ENCODE measurements around the gene ARSB. TPM values are rescaled to one million over a fixed set of nuclear protein-coding genes. Genes with fewer than 3 reads are reported as not detected.

ARSB gene
- total and polyA plus RNA-seq, 2 experiments from 2014 or later = 16.0 to 25.5 TPM

DNA sequence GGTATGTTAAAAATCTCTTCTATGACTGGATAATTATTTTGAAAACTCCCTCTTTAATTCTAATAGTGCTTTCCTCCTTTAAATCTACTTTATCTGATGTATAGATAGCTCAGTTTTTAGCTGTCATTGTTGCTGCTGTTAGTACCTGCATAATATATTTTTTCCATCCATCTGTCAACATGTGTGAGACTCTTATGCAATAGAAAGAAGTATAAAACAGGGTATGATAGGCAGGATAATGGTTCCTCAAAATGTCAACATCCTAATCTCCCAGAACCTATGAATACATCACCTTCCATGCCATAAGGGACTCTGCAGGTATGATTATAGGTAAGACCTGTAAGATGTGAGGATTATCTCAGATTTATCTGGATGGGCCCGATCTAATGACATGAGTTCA is 199.7 kb downstream of the ARSB start:
- H3K9me3 ChIP-seq (ENCODE audit: low read depth) = no peaks in the 10 kb centered on the region
- no peak for DNase-seq (ENCODE audit: low read depth in 1 of 2, low spot score in 1 of 2)
- no peaks in the 10 kb centered on the region for H3K4me1 ChIP-seq (ENCODE audit: low read depth)
- no peaks in the 10 kb centered on the region for H3K27me3 ChIP-seq
- no peak for TF ChIP-seq CTCF (IDR thresholded peaks at IDR 0.05; ENCODE audit: low read depth, low read length)
- H3K4me3 ChIP-seq = no peak overlapping the region
- no peak overlapping the region for H3K27ac ChIP-seq
- no peaks in the 10 kb centered on the region for H3K36me3 ChIP-seq

- Histone ChIP-seq H3K4me1 (ENCODE audit: low read depth) (no peaks in the 10 kb centered on the region), H3K9me3 (ENCODE audit: low read depth) (no peaks in the 10 kb centered on the region), H3K27ac (no peak overlapping the region), H3K27me3 (no peaks in the 10 kb centered on the region), H3K36me3 (no peaks in the 10 kb centered on the region), H3K4me3 (no peak overlapping the region)
- no peak for TF ChIP-seq CTCF (IDR thresholded peaks at IDR 0.05; ENCODE audit: low read depth, low read length)
- no peak for DNase-seq (ENCODE audit: low read depth in 1 of 2, low spot score in 1 of 2)
Observed at GRCh38 chr5:78783434-78784130, 201.5 kb downstream of the ARSB start.

GRCh38 chr5:78782728-78783127 is 202.4 kb downstream of the ARSB start:
- H3K27ac ChIP-seq = no peak overlapping the region
- no peaks in the 10 kb centered on the region for H3K4me1 ChIP-seq (ENCODE audit: low read depth)
- DNase-seq (ENCODE audit: low read depth in 1 of 2, low spot score in 1 of 2) = no peak
- no peaks in the 10 kb centered on the region for H3K36me3 ChIP-seq
- no peaks in the 10 kb centered on the region for H3K27me3 ChIP-seq
- no peak overlapping the region for H3K4me3 ChIP-seq
- H3K9me3 ChIP-seq (ENCODE audit: low read depth) = no peaks in the 10 kb centered on the region
- no peak for TF ChIP-seq CTCF (IDR thresholded peaks at IDR 0.05; ENCODE audit: low read depth, low read length)

GRCh38 chr5:78781611-78782286 is 203.4 kb downstream of the ARSB start:
- no peaks in the 10 kb centered on the region for H3K9me3 ChIP-seq (ENCODE audit: low read depth)
- no peak for DNase-seq (ENCODE audit: low read depth in 1 of 2, low spot score in 1 of 2)
- no peak overlapping the region for H3K4me3 ChIP-seq
- H3K36me3 ChIP-seq = no peaks in the 10 kb centered on the region
- no peaks in the 10 kb centered on the region for H3K4me1 ChIP-seq (ENCODE audit: low read depth)
- no peaks in the 10 kb centered on the region for H3K27me3 ChIP-seq
- H3K27ac ChIP-seq = no peak overlapping the region
- TF ChIP-seq CTCF (IDR thresholded peaks at IDR 0.05; ENCODE audit: low read depth, low read length) = no peak

DNA sequence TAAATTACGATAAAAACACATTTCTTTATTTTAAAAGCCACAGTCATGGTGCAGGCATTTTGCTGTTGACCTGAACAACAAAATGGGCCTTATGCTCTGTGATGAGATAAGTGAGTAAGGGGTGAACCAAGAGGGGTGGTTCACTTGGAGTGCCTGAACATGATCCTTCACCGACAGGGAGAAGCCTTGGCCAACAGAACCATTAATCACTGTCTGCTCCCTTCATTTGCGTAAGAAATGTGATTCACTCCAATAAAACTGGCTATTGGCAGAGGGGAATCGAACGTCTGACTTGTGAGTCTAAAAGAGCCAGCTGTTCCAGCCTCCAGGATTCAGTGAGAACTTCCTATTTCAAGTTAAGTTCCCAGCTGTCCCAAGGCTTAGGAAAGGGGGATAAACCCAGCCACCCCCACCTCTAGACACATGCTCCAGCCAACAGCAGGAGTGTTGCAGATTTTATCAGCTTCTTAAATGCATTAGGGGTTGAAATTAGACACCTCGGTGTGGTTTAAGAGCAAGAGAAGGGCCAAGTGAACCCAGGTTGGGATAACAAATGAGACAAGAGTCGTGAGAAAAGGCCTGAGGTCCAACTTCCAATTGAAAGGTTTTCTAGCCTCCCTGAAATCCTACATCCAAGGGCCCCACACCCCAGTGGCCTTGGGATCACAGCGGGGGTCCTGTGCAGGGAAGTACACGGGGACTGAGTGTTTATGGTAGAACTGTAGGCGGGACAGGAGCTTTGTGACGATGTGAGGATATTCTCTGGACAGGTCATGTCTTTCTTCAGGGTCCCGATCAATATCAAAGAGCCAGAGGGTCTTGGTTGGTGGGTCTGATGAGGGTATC is 205.1 kb downstream of the ARSB start:
- DNase-seq (ENCODE audit: low read depth in 1 of 2, low spot score in 1 of 2) = peak in 1 of 2 donors; percentile 78
- TF ChIP-seq CTCF (IDR thresholded peaks at IDR 0.05; ENCODE audit: low read depth, low read length) = no peak
- H3K36me3 ChIP-seq = no peaks in the 10 kb centered on the region
- H3K27me3 ChIP-seq = no peaks in the 10 kb centered on the region
- H3K4me1 ChIP-seq (ENCODE audit: low read depth) = no peaks in the 10 kb centered on the region
- H3K9me3 ChIP-seq (ENCODE audit: low read depth) = no peaks in the 10 kb centered on the region
- H3K27ac ChIP-seq = no peak overlapping the region
- H3K4me3 ChIP-seq = no peak overlapping the region
